RWPE1 (cell line): ENCODE measurements around the gene FRAS1.
"Not testable (repeated sequence)": the region's sequence is repeated elsewhere in the genome, so short reads cannot be mapped to it uniquely, and the experiment has no call there.

Experiments
- CTCF ChIA-PET: fragments of 350-600 bp; sonication (Branson Sonifier 250); formaldehyde crosslinking; extraction: SDS; loops from one replicate; lab custom pipeline; 2021; lab: Yijun Ruan, JAX
- POLR2A ChIA-PET: fragments of 400-600 bp; formaldehyde crosslinking; extraction: SDS; loops from one replicate; lab custom pipeline; 2020; ENCODE audit warnings: antibody characterized with exemption; ENCODE audit not compliant: low non-redundant PET; lab: Yijun Ruan, JAX
- DNase-seq: peaks from one replicate; pipeline ENCODE4 v3.0.0; 2012; ENCODE audit warnings: low spot score
- H3K27ac ChIP-seq: fragments of 450-650 bp; 2 replicates; pipeline ENCODE4 v1.5.1; 2017
- CTCF ChIP-seq: fragments of 450-650 bp; conservative IDR thresholded peaks from 2 replicates; pipeline ENCODE4 v1.5.1; 2017; ENCODE audit warnings: low read depth, mild to moderate bottlenecking

FRAS1 gene

GRCh38 chr4:78322032-78322431, 264.9 kb downstream of the FRAS1 start:
- ChIA-PET CTCF (interaction anchor here (0.7 kb wide), 1 partner anchor 151 kb away, joined by 3 read pairs; no protein-coding TSS in a partner anchor), POLR2A (no interaction called here)
- DNase-seq = no peak
- no peak overlapping the region for H3K27ac ChIP-seq
- TF ChIP-seq CTCF = no peak

- POLR2A ChIA-PET = no interaction called here
- H3K27ac ChIP-seq = no peak overlapping the region
- CTCF ChIA-PET = no interaction called here
- no peak for TF ChIP-seq CTCF
- no peak for DNase-seq
Observed at GRCh38 chr4:78323439-78323838, 266.3 kb downstream of the FRAS1 start.

- POLR2A ChIA-PET = no interaction called here
- no peak overlapping the region for H3K27ac ChIP-seq
- DNase-seq = no peak
- CTCF ChIA-PET = no interaction called here
- TF ChIP-seq CTCF = no peak
Observed at GRCh38 chr4:78324625-78325024, 267.5 kb downstream of the FRAS1 start.

GRCh38 chr4:78325271-78326157, 268.4 kb downstream of the FRAS1 start:
- ChIA-PET CTCF (no interaction called here), POLR2A (no interaction called here)
- no peak for TF ChIP-seq CTCF
- H3K27ac ChIP-seq = no peak overlapping the region
- DNase-seq = no peak

- DNase-seq = not testable (repeated sequence)
Observed at GRCh38 chr4:78328591-78328990, 271.5 kb downstream of the FRAS1 start.

GRCh38 chr4:78331186-78331585, 274.1 kb downstream of the FRAS1 start:
- POLR2A ChIA-PET = no interaction called here
- no peak for TF ChIP-seq CTCF
- no peak overlapping the region for H3K27ac ChIP-seq
- CTCF ChIA-PET = no interaction called here
- DNase-seq = no peak

More at GRCh38 chr4:78328591-78328990, 271.5 kb downstream of the FRAS1 start:
- H3K27ac ChIP-seq, CTCF ChIA-PET, POLR2A ChIA-PET: not testable (repeated sequence)

GRCh38 chr4:78331965-78332364, 274.8 kb downstream of the FRAS1 start:
- H3K27ac ChIP-seq = no peak overlapping the region
- CTCF ChIA-PET = interaction anchor here (0.7 kb wide), 1 partner anchor 165 kb away, joined by 3 read pairs; no protein-coding TSS in a partner anchor
- TF ChIP-seq CTCF = no peak
- DNase-seq = no peak
- POLR2A ChIA-PET = no interaction called here
